T-helper 17 cell (primary cell): ENCODE measurements around the gene PALLD. TPM values are rescaled to one million over a fixed set of nuclear protein-coding genes. Genes with fewer than 3 reads are reported as not detected.
A peak's percentile ranks its signal among the peaks of the same experiment; 100 is the strongest.

Experiments used
- ATAC-seq: fragments of 150-1000 bp; cut with Tn5 transposase; 2 replicates; pipeline ENCODE4 v1.10.0; 2021; ENCODE audit warnings: mild to moderate bottlenecking, moderate library complexity
- DNase-seq, 3 donors: peaks; one replicate each; pipeline versions ENCODE4 v3.0.0 to v3.0.0-alpha.2; 2020 to 2021
- H3K9me3 ChIP-seq: one replicate; pipeline ENCODE4 v1.7.0; 2013; ENCODE audit warnings: low read length, mild to moderate bottlenecking; ENCODE audit not compliant: control insufficient read depth, poor library complexity, severe bottlenecking
- H3K27ac Mint-ChIP-seq: one replicate; pipeline ENCODE4 v1.8.0; 2022; ENCODE audit warnings: mild to moderate bottlenecking, moderate library complexity, mixed read lengths
- H3K27me3 Mint-ChIP-seq: one replicate; pipeline ENCODE4 v1.8.0; 2022; ENCODE audit warnings: mixed read lengths
- H3K36me3 Mint-ChIP-seq: one replicate; pipeline ENCODE4 v1.8.0; 2022; ENCODE audit warnings: low read depth, mixed read lengths
- H3K4me1 Mint-ChIP-seq: one replicate; pipeline ENCODE4 v1.8.0; 2022; ENCODE audit warnings: mild to moderate bottlenecking, mixed read lengths
- H3K4me3 Mint-ChIP-seq: one replicate; pipeline ENCODE4 v1.8.0; 2022; ENCODE audit warnings: mild to moderate bottlenecking, moderate library complexity, mixed read lengths
- total RNA-seq, 4 donors: library from RNA in 2 of 4; stranded (reverse) in 2 of 4; gene quantifications; one replicate each; pipeline ENCODE4 v1.2.3 and lab custom pipeline; 2022 to 2026

Gene PALLD
- total RNA-seq, 2 donors from 2014 or later = 0.26 to 0.67 TPM

DNA sequence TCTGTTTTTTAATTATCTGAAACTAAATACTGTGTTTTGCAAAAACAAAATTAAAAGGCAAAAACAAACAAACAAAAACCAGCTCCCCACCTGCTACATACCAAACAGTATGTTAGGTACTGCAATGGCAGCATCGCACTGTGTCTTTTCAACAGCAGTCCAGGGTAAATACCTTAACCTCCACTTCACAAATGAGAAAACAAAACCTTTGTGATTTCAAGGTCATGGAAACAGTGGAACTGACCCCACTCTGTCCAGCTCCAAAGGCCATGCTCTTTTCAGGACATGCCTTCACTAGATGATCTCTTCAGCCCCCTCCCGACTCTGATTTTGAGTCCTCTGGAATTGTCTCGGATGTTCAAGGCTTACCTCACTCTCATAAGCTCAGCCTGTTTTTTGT, 329.8 kb downstream of the PALLD start:
- no peak for ATAC-seq

DNA sequence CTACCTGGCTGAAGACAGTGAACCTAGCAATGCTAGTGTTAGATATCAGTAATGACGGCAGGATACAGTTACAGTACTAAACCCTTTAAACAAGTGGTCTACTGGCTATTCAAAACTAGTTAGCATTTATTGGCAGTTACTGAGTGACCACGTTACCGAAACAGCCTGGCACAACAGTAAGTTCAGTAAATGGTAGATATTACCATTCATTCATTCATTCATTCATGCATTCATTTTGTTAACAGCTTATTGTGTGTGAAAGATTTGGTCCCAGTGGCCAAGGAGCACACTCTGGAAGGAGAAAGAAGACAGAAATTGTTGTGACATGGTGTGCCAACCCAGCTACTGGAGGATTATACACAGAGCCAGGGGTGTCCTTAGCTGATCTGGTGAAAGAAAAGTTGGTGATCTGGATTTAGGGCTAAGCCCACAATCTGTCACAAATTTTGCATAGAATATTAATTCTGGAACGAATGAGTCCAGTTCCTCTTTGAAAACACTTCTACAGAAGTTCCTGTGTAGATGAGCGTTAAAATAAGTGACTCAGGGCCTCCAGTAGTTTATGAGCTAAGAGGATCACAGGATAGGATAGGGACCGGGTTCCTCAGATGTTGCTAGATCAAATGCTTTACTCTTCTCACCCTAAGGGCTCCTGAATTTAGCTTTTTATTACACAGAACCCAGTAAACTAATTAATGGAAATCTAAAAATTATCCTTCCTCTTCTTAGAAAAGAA, 334.1 kb downstream of the PALLD start:
- H3K4me3 Mint-ChIP-seq = peak overlapping the region; percentile 85
- ATAC-seq = no peak
- peak overlapping the region; percentile 6 for H3K27ac Mint-ChIP-seq
- peaks cover 10% of the 10 kb centered on the region for H3K4me1 Mint-ChIP-seq
- H3K9me3 ChIP-seq = no peaks in the 10 kb centered on the region
- H3K27me3 Mint-ChIP-seq = peaks cover 63% of the 10 kb centered on the region
- H3K36me3 Mint-ChIP-seq = peaks cover 2% of the 10 kb centered on the region
- DNase-seq = no peak

More for the DNA sequence above, 329.8 kb downstream of the PALLD start:
- H3K27me3 Mint-ChIP-seq = peaks cover 35% of the 10 kb centered on the region
- H3K36me3 Mint-ChIP-seq = no peaks in the 10 kb centered on the region
- no peaks in the 10 kb centered on the region for H3K9me3 ChIP-seq
- H3K4me1 Mint-ChIP-seq = peaks cover 4% of the 10 kb centered on the region
- no peak for DNase-seq
- H3K27ac Mint-ChIP-seq = no peak overlapping the region
- H3K4me3 Mint-ChIP-seq = no peak overlapping the region

GRCh38 chr4:168831585-168831918, 334.7 kb downstream of the PALLD start:
- Mint-ChIP-seq H3K4me3 (peak overlapping the region; percentile 85), H3K4me1 (peaks cover 10% of the 10 kb centered on the region), H3K36me3 (peaks cover 2% of the 10 kb centered on the region), H3K27me3 (peaks cover 69% of the 10 kb centered on the region), H3K27ac (peak overlapping the region; percentile 6)
- DNase-seq (no peak), ATAC-seq (peak; percentile 9)
- H3K9me3 ChIP-seq = no peaks in the 10 kb centered on the region

- Mint-ChIP-seq H3K4me1 (peaks cover 10% of the 10 kb centered on the region), H3K4me3 (peak overlapping the region; percentile 85), H3K27ac (peak overlapping the region; percentile 6), H3K36me3 (peaks cover 2% of the 10 kb centered on the region), H3K27me3 (peaks cover 69% of the 10 kb centered on the region)
- no peaks in the 10 kb centered on the region for H3K9me3 ChIP-seq
- DNase-seq = peak; percentile 26 to 29 (median 26)
- peak; percentile 87 for ATAC-seq
Measured at GRCh38 chr4:168831919-168832762, 335.3 kb downstream of the PALLD start.

GRCh38 chr4:168832763-168833575, 336.1 kb downstream of the PALLD start:
- H3K9me3 ChIP-seq = no peaks in the 10 kb centered on the region
- Mint-ChIP-seq H3K27me3 (peaks cover 75% of the 10 kb centered on the region), H3K36me3 (peaks cover 2% of the 10 kb centered on the region), H3K27ac (peak overlapping the region; percentile 6), H3K4me3 (peak overlapping the region; percentile 85), H3K4me1 (peaks cover 10% of the 10 kb centered on the region)
- ATAC-seq = no peak
- DNase-seq = no peak

- no peaks in the 10 kb centered on the region for H3K9me3 ChIP-seq
- DNase-seq (no peak), ATAC-seq (no peak)
- Mint-ChIP-seq H3K4me3 (peak overlapping the region; percentile 26), H3K36me3 (peaks cover 2% of the 10 kb centered on the region), H3K27me3 (peaks cover 78% of the 10 kb centered on the region), H3K4me1 (peaks cover 10% of the 10 kb centered on the region), H3K27ac (no peak overlapping the region)
Measured at GRCh38 chr4:168833881-168834280, 337.0 kb downstream of the PALLD start.

DNA sequence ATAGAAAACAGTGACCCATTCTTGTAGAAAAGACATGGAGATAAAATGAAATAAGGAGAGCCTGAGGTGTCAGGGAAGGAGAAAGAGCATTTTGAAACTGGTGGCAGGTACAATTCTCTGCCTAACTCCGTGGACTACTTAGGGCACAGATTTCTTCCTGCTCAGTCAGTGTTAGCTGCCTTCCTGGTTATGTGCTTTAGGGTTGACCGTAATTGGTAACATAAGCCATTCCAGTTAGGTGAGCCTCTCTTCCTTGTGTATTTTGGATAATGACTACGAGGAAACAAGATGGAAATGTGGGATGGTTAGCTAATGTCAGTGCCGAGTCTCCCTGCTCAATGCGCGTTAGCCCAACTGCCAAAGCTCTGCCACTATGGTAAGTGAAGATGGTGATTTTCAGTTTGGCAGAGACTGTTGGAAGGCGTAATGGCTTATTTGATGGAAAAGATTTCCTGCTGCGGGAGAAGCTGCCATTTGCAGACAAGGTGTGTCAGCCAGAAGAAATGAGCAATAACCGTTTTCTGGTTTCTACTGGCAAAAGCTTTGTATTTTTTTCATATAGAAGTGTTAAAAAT, 339.1 kb downstream of the PALLD start:
- Mint-ChIP-seq H3K4me3 (no peak overlapping the region), H3K4me1 (peaks cover 10% of the 10 kb centered on the region), H3K27me3 (peaks cover 74% of the 10 kb centered on the region), H3K36me3 (peaks cover 2% of the 10 kb centered on the region), H3K27ac (no peak overlapping the region)
- DNase-seq (no peak), ATAC-seq (no peak)
- no peaks in the 10 kb centered on the region for H3K9me3 ChIP-seq

GRCh38 chr4:168836490-168836889, 339.6 kb downstream of the PALLD start:
- peaks cover 7% of the 10 kb centered on the region for H3K4me1 Mint-ChIP-seq
- DNase-seq = no peak
- H3K27ac Mint-ChIP-seq = no peak overlapping the region
- H3K27me3 Mint-ChIP-seq = peaks cover 69% of the 10 kb centered on the region
- no peak overlapping the region for H3K4me3 Mint-ChIP-seq
- peak; percentile 33 for ATAC-seq
- peaks cover 2% of the 10 kb centered on the region for H3K36me3 Mint-ChIP-seq
- no peaks in the 10 kb centered on the region for H3K9me3 ChIP-seq

- no peak overlapping the region for H3K27ac Mint-ChIP-seq
- peaks cover 2% of the 10 kb centered on the region for H3K4me1 Mint-ChIP-seq
- DNase-seq (no peak), ATAC-seq (no peak)
- peaks cover 73% of the 10 kb centered on the region for H3K27me3 Mint-ChIP-seq
- peaks cover 2% of the 10 kb centered on the region for H3K36me3 Mint-ChIP-seq
- H3K4me3 Mint-ChIP-seq = no peak overlapping the region
- H3K9me3 ChIP-seq = no peaks in the 10 kb centered on the region
Measured at GRCh38 chr4:168837922-168838321, 341.1 kb downstream of the PALLD start.

GRCh38 chr4:168839758-168840391, 343.0 kb downstream of the PALLD start:
- H3K27me3 Mint-ChIP-seq = peaks cover 73% of the 10 kb centered on the region

GRCh38 chr4:168840392-168840763, 343.5 kb downstream of the PALLD start:
- no peak for ATAC-seq
- no peak for DNase-seq
- peaks cover 72% of the 10 kb centered on the region for H3K27me3 Mint-ChIP-seq
- H3K36me3 Mint-ChIP-seq = no peaks in the 10 kb centered on the region
- H3K9me3 ChIP-seq = no peaks in the 10 kb centered on the region
- peaks cover 2% of the 10 kb centered on the region for H3K4me1 Mint-ChIP-seq
- H3K27ac Mint-ChIP-seq = no peak overlapping the region
- no peak overlapping the region for H3K4me3 Mint-ChIP-seq

More at GRCh38 chr4:168839758-168840391, 343.0 kb downstream of the PALLD start:
- DNase-seq (no peak), ATAC-seq (no peak)
- H3K4me1 Mint-ChIP-seq = peaks cover 2% of the 10 kb centered on the region
- H3K36me3 Mint-ChIP-seq = no peaks in the 10 kb centered on the region
- no peak overlapping the region for H3K4me3 Mint-ChIP-seq
- no peaks in the 10 kb centered on the region for H3K9me3 ChIP-seq
- no peak overlapping the region for H3K27ac Mint-ChIP-seq

- no peak overlapping the region for H3K27ac Mint-ChIP-seq
- peaks cover 69% of the 10 kb centered on the region for H3K27me3 Mint-ChIP-seq
- H3K9me3 ChIP-seq = no peaks in the 10 kb centered on the region
- no peak for ATAC-seq
- H3K4me1 Mint-ChIP-seq = peaks cover 2% of the 10 kb centered on the region
- H3K4me3 Mint-ChIP-seq = no peak overlapping the region
- H3K36me3 Mint-ChIP-seq = no peaks in the 10 kb centered on the region
- DNase-seq = no peak
Measured at GRCh38 chr4:168841000-168841671, 344.3 kb downstream of the PALLD start.
